Astrocyte of the spinal cord (primary cell): ENCODE measurements around the gene CELA1.

Experiments used
- DNase-seq: peaks from one replicate; pipeline ENCODE4 v3.0.0; 2011; ENCODE audit warnings: low read depth, low spot score
- H3K4me3 ChIP-seq: 2 replicates; pipeline ENCODE4 v1.5.1; 2011; ENCODE audit warnings: low read depth, mild to moderate bottlenecking, low read length, moderate library complexity
- CTCF ChIP-seq: IDR thresholded peaks from 2 replicates; pipeline ENCODE4 v1.5.1; 2012; ENCODE audit warnings: low read depth, mild to moderate bottlenecking, low read length, inconsistent platforms
- in situ Hi-C: cut with HindIII; loops from 2 replicates; pipeline ENCODE4 v1.10.0; 2017; ENCODE audit warnings: low sequenced_read_pairs

Gene CELA1

DNA sequence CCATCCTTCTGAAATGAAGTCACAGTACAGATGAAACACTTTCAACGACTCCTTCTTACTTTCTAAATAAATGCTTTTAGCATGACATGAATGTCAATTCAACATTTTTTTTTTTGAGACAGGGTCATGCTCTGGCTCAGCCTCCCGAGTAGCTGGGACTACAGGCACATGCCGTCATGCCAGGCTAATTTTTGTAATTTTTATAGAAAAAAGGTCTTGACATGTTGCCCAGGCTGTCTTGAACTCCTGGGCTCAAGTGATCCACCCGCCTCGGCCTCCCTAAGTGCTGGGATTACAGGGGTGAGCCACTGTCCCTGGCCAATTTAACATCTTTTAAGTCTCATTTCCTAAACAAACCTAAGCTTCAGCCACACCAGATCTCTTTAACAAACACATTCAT is 28.4 kb upstream of the CELA1 start:
- no peak for TF ChIP-seq CTCF
- in situ Hi-C loops: no loop called here
- no peak overlapping the region for H3K4me3 ChIP-seq
- DNase-seq: no peak

- no peak overlapping the region for H3K4me3 ChIP-seq
- in situ Hi-C loops: no loop called here
- TF ChIP-seq CTCF: no peak
- DNase-seq: no peak
These were observed 27.9 kb upstream of the CELA1 start for GRCh38 chr12:51374361-51374760.

GRCh38 chr12:51373187-51373586 is 26.7 kb upstream of the CELA1 start:
- TF ChIP-seq CTCF: no peak
- no peak overlapping the region for H3K4me3 ChIP-seq
- in situ Hi-C loops: no loop called here
- DNase-seq: no peak

DNA sequence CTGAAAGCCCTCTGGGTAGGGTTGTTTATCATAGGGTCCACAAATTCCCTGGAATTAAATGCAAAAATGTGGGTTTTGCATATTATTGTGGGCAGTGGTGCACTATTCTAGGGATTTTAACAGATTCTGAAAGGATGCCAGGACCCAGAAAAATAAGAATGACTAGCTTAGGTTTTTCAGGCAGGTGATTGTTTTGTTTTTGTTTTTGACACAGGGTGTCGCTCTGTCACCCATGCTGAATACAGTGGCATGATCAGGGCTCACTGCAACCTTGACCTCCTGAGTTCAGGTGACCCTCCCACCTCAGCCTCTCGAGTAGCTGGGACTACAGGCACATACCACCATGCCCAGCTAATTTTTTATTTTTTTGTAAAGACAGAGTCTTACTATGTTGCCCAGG is 25.5 kb upstream of the CELA1 start:
- DNase-seq: no peak
- in situ Hi-C loops: no loop called here
- H3K4me3 ChIP-seq: no peak overlapping the region
- TF ChIP-seq CTCF: no peak

- DNase-seq: peak; percentile 97
- H3K4me3 ChIP-seq: no peak overlapping the region
- TF ChIP-seq CTCF: no peak
- in situ Hi-C loops: no loop called here
These were observed 24.9 kb upstream of the CELA1 start for GRCh38 chr12:51371295-51371953.

- no peak for TF ChIP-seq CTCF
- in situ Hi-C loops: no loop called here
- H3K4me3 ChIP-seq: no peak overlapping the region
- DNase-seq: no peak
These were observed 24.2 kb upstream of the CELA1 start for GRCh38 chr12:51370667-51371066.
